RCC 7860 (cell line): Measurements from ENCODE around the gene ENHO.

Experiments used
- DNase-seq: peaks from one replicate; pipeline ENCODE4 v3.0.0-alpha.2; 2015; ENCODE audit warnings: low spot score
- FAIRE-seq: peaks from 2 replicates; lab custom pipeline; 2012; peaks lifted over from hg19 to GRCh38; lab: Jason Lieb, UNC

Gene ENHO

GRCh38 chr9:34508951-34509350 is 13.8 kb downstream of the ENHO start:
- FAIRE-seq = no peak

GRCh38 chr9:34508463-34508862 is 14.3 kb downstream of the ENHO start:
- DNase-seq (no peak), FAIRE-seq (no peak)

More at GRCh38 chr9:34508951-34509350, 13.8 kb downstream of the ENHO start:
- DNase-seq = no peak

GRCh38 chr9:34507966-34508365 is 14.8 kb downstream of the ENHO start:
- DNase-seq (no peak), FAIRE-seq (no peak)

- DNase-seq (no peak), FAIRE-seq (no peak)
These were observed 15.2 kb downstream of the ENHO start for GRCh38 chr9:34507556-34507955.

- DNase-seq = no peak
- no peak for FAIRE-seq
These were observed 16.2 kb downstream of the ENHO start for GRCh38 chr9:34506623-34507022.

- FAIRE-seq = no peak
These were observed 17.2 kb downstream of the ENHO start for GRCh38 chr9:34505370-34506120.

GRCh38 chr9:34503406-34503805 is 19.4 kb downstream of the ENHO start:
- FAIRE-seq (no peak), DNase-seq (no peak)

More at GRCh38 chr9:34505370-34506120, 17.2 kb downstream of the ENHO start:
- DNase-seq = no peak

- no peak for DNase-seq
- FAIRE-seq = no peak
These were observed 19.9 kb downstream of the ENHO start for GRCh38 chr9:34502891-34503290.

GRCh38 chr9:34502471-34502870 is 20.3 kb downstream of the ENHO start:
- DNase-seq = no peak
- no peak for FAIRE-seq

GRCh38 chr9:34501889-34502425 is 20.8 kb downstream of the ENHO start:
- FAIRE-seq = no peak

GRCh38 chr9:34501372-34501771 is 21.4 kb downstream of the ENHO start:
- DNase-seq (no peak), FAIRE-seq (no peak)

More at GRCh38 chr9:34501889-34502425, 20.8 kb downstream of the ENHO start:
- DNase-seq = no peak

GRCh38 chr9:34500623-34501267 is 22.0 kb downstream of the ENHO start:
- DNase-seq (peak; percentile 28), FAIRE-seq (no peak)

- no peak for FAIRE-seq
- DNase-seq = no peak
These were observed 23.7 kb downstream of the ENHO start for GRCh38 chr9:34499076-34499475.

GRCh38 chr9:34498553-34498952 is 24.2 kb downstream of the ENHO start:
- DNase-seq (no peak), FAIRE-seq (no peak)

GRCh38 chr9:34496149-34496712 is 26.6 kb downstream of the ENHO start:
- FAIRE-seq = no peak
- no peak for DNase-seq

GRCh38 chr9:34493972-34494535 is 28.7 kb downstream of the ENHO start:
- FAIRE-seq (no peak), DNase-seq (no peak)

- no peak for FAIRE-seq
- no peak for DNase-seq
These were observed 30.7 kb downstream of the ENHO start for GRCh38 chr9:34492051-34492450.

GRCh38 chr9:34491596-34491995 is 31.2 kb downstream of the ENHO start:
- no peak for DNase-seq
- FAIRE-seq = no peak

- no peak for FAIRE-seq
These were observed 32.0 kb downstream of the ENHO start for GRCh38 chr9:34490760-34491159.

GRCh38 chr9:34490360-34490759 is 32.4 kb downstream of the ENHO start:
- DNase-seq = no peak

More at GRCh38 chr9:34490760-34491159, 32.0 kb downstream of the ENHO start:
- DNase-seq = no peak

GRCh38 chr9:34486572-34486971 is 36.2 kb downstream of the ENHO start:
- no peak for FAIRE-seq

More at GRCh38 chr9:34490360-34490759, 32.4 kb downstream of the ENHO start:
- FAIRE-seq = no peak

More at GRCh38 chr9:34486572-34486971, 36.2 kb downstream of the ENHO start:
- no peak for DNase-seq
